NCI-H510A treated with DMSO at 0.1 percent for 48 hours (cell line): Measurements from ENCODE around the gene B4GALT3.

ENCODE experiments used
- DNase-seq: peaks from one replicate; lab custom pipeline; 2025; lab: John Stamatoyannopoulos, UW

B4GALT3 gene

DNA sequence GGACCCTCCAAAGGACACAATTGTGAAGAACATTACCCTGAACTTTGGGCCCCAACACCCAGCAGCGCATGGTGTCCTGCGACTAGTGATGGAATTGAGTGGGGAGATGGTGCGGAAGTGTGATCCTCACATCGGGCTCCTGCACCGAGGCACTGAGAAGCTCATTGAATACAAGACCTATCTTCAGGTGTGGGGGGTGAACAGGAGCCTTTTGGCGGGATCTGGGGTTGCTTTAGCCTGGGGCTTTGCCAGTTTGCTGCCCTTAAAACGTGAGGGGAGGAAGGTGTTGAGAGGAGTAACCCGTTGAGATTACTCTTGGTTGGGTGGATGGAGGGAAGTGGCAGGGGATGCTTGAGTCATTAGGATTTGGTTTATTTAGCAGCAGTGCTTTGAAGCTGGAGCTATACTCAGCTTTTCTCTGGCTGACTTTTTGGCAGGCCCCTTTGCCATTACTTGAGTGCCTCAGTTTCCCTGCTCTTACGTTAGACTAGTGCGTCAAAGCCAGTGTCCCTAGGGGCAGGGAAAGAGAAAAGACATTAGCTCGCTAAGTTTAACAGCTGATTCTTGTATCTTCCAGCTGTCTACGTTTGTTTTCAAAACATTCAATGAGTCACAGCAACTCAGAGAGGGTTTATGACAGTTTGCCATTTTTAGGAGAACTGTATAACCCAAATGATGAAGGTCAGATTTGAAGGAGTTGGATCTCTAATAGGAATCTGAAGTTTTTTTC is 29.3 kb upstream of the B4GALT3 start:
- no peak for DNase-seq

DNA sequence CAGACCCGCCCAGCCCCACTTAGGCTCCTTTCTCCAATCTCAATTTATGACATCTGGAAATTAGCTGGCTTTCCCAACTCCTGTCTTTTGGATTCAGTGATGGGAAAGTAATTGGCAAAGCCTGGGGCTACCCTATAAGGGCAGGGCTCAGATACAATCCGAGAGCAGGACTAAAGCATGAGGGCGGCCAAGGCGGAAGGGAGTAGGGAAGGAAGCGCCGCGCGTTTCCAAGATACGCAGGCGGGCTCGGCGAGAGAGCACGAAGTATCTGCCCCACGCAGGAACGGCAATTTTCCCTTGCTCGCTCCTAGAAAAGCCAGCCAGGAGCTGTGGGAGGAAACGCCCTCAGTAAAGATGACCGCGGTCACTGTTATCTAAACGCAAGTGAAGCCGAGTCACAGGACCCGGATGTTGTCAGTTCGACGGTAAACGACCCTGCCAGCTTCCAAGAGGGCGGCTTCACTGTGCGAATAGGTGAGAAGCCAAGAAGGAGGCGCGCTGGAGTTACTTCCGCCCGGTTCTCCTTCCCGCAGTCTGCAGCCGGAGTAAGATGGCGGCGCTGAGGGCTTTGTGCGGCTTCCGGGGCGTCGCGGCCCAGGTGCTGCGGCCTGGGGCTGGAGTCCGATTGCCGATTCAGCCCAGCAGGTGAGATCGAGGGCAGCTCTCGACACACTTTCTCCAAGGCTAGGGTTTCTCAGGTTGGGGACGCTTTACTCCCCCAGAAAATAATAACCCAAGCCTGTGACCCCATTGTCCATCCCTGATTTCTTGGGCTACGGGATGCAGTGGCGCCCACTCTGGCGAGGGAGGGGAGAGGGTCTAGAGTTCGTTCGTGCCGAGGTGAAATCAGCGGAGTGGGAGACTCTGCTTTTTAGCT is 24.8 kb upstream of the B4GALT3 start, which contains the start of gene NDUFS2:
Gene NDUFS2 (plus strand): TSS at position 532 of the 877 bp plus-strand sequence. CDS start 19 bp downstream, at position 551.
- peak; percentile 96 for DNase-seq

DNA sequence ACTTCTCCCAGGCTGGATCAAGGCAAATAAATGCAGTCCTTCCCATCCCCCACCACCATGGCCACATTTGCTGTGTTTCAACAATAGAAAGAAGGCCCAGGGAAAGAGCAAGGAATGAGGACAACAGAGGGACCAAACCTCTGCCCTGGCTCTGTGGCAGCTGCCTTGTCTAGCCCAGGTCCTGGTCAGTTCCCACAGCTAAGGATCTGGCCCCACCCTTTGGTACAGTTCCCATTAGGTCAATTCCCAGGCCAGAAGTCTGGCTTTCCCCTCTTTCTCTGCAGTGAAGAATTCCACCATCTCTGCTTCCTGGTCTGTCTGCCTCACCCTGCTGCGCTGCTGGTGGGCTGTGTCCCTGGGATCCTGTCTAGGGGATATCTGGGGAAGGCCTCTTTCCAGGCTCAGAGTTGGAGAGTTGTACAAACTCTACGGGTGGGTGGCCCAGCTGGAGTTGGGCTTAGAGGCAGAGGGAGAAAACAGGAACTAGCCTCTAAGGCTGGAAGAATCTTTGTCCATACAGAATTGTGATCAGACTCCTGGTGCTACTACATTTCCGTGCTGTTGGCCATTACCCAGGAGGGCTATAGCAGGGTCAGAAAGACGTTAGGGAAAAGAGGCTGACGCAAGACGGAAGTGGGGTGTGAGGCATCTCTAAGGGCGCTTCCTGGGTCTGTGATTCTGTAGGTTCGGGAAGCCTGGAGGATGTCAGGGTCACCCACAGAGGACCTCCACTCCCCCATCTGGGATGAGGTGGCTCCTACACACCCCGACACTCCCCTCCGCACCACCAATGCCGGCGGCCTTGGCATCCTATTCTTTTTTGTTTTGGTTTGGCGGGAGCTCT is 23.9 kb upstream of the B4GALT3 start:
- no peak for DNase-seq

DNA sequence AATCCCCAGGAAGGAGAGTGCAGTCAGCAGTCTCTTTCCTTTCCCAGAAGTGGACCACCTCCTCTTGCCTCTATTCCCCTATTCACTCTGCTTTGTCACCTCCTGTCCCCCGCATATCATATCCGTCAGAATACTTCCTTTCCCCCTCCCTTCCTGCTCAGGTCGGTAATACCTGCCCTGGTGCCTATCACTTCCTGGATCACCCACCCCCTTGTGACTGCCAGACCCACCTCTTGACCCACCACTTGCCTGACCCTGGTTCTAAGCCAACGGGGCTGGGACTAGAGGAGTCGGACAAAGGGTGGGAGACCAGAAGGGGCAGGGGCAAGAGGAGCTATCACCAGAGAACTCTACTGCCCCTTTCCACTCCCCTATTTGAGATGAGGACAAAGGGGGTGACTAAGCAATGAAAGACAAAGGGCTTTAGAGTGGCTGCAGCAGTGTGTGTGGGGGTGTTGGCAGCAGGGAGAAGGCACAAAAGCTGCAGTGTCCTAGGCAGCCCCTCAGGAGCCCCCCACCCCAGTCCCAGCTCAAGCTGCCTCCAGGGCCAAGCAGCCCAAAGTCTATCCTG is 23.2 kb upstream of the B4GALT3 start:
- DNase-seq = no peak

DNA sequence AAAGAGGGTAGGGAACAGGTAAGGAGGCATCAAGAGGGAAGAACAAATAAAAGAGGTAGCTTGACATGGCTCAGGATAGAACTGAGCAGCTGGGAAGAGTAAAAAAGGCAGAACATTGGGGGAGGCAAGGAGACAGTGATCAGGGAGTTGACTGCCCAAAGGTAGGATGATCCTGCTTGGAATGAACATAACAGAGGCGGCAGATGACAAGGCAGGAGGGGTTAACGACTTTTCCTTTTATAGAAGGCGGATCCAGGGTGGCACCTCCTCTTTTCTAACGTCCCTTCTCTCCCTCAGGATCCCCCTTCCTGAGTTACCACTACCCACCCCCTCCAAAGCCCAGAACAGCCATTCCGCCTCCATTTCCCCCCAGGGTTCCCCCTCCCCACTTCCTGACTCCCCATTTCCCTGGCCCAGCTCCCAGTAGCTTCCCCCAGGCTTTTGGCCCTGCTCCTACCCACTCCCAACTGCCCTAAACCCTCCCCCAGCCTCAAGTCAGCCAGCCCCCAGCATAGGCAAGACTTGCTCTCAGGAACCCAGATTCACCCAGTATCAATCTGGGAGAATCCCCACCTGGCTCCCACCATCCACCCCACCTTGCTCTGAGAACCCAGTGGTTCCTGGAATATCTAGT is 22.3 kb upstream of the B4GALT3 start:
- no peak for DNase-seq

DNA sequence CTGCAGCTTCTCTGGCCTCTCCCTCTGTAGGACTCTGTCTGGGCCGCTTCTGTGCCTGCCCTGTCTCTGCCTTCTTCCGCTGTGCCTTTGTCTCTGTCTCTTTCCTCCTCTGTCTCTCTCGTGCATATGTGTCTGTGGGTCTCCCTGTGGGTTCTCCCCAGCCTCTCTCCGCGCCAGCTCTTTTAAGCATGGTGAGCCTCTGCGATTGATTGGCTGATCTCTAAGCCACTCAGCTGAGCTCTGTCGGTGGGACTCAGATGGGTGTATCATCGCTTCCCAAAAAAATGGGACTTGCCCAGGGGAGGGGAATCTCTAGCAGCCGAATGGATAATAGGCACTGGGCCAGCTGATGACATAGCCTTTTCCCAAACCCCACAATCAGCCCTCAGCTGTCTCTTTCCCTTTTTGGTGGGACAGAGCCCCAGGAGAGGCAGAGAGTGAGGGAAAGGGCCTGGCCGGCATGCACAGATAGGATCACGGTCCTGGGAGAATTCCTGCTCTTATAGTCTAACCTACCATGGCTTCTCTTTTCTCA is 21.7 kb upstream of the B4GALT3 start, which contains the start of gene ADAMTS4:
Gene ADAMTS4 (minus strand): TSS at position 158 of the 535 bp plus-strand sequence. CDS start 427 bp downstream, outside the sequence.
- no peak for DNase-seq

DNA sequence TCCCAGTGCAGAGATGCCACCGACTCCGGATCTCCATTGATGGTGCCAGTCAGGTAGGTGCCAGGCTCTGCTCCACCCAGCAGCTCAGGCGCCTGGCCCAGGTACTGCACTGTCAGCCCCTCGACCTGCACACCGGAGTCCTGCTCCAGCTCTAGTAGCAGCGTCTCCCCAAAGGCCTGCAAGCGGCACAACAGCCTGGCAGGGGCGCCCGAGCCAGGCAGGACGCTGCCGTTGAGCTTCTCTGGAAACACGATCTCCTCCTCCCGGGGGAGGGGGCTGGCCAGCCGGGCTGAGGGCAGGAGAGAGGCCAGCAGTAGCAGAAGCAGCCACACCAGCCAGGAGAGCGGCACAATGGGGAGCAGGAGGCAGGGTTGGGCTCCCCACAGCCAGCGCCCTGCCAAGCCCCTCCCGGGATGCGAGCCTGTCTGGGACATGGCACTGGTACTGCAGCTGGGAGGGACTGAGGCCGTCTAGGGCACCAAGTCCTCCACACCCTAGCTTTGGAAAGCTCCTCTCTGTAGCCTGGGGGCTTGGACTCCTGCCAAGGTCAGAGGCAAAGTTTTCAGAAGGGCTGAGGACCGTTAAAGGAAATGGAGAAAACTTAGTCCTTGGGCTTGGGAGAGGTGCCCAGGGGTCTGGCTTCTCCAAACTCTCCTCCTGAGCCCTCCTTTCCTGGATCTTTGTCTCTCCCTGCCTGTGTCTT is 21.0 kb upstream of the B4GALT3 start:
- DNase-seq = peak; percentile 25

DNA sequence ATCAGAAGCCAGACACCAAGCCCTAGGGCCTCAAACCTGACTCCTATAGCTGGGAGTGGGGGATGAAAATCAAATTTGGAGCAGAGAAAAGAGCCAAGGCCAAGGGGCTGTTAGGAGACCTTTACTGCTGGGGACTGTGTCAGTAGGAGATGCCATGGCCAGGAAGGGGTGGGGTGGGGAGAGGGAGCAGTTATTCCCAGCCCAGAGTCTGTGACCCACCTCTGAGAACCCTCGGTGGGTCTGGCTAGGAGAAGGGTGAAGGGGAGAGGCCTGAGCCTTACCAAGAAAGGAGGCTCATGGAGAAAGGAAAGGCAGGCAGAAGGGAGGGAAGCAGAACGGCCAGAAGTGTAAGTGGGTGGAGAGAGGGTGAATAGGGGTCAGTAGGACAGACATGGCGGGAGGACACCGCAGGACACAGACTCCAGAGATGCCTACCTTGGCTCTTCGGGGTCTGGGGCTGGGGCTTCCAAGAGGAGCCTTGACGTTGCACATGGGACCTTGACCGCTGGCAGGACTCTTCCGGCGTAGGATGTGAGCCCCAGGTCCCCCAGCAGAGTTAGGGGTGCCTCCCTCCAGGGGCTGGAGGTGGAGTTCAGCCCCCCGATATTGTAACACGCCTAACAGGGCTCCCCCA is 20.4 kb upstream of the B4GALT3 start:
- DNase-seq = no peak

DNA sequence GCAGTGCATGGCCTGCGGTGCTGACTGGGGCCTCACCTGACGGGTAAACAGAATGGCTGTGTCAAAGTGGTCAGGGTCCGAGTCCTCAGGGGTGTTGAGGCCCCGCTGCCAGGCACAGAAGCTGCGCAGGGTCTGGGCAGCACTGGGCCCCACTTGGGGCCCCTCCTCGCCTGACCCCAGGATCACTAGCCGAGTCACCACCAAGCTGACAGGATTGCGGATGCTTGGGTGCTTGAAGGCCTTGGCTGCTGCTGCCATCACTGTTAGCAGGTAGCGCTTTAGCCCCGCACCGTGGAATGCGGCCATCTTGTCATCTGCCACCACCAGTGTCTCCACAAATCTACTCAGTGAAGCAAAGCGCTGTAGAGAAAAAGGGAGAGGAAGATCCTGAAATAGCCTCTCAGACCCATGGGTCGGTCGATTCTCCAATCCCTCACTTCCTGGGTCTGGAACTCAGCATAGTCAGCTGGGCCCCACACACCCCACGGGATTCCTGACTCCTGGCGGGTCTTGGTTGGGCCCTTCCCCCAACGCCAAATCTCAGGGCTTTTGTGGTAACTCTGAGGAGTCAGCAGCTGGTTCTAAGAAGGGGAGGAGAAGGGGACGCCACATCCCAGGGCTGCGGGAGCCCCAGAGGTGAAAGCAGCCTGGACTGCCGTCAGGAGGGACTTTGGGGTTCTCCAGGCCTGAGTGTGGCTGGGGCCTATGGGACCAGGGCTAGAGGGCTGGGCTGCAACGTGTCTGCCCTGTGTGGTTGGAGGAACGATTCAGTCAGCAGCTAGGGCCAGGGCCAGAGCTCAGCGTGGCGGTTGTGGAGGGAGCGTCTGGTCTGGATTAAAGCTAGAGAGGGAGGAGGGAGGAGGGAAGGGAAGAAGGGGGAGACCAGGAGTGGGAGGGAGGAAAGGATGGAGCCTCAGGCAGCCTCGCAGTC is 19.5 kb upstream of the B4GALT3 start:
- no peak for DNase-seq

DNA sequence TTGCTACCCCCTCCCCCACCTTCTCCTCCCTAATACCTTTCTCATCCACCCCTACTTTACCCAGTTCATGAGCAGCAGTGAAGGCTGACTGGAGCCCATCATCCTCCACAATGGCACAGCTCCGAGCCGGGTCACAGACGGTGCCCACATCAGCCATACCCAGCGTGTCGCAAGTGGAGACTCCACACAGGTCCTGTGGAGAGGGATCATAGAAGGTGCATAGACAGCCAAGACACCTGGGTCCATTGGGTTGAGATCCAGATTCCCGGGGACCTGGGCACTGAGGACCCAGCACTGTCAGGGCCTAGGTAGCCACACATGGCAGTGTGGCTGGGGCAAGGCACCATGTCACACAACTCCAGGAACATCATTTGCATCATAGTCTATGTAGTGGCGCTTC is 18.8 kb upstream of the B4GALT3 start:
- DNase-seq = no peak

DNA sequence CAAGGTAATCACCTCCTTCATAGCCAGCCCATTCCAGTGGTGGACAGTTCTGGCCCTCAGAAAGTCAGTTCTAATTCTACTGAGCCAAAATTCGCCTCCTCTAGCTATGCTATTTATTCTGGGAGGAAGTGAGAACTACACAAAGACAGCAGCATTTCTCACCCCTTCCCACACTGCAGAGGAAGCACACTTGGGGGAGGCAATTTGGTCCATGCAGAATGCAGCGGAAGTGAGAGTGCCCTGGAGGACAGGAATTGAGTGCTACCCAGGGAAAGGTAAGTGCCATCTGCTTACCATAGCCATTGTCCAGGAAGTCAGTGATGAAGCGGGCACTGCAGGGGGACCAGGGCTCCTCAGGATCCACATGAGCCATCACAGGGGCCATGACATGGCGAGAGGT is 17.9 kb upstream of the B4GALT3 start:
- no peak for DNase-seq

DNA sequence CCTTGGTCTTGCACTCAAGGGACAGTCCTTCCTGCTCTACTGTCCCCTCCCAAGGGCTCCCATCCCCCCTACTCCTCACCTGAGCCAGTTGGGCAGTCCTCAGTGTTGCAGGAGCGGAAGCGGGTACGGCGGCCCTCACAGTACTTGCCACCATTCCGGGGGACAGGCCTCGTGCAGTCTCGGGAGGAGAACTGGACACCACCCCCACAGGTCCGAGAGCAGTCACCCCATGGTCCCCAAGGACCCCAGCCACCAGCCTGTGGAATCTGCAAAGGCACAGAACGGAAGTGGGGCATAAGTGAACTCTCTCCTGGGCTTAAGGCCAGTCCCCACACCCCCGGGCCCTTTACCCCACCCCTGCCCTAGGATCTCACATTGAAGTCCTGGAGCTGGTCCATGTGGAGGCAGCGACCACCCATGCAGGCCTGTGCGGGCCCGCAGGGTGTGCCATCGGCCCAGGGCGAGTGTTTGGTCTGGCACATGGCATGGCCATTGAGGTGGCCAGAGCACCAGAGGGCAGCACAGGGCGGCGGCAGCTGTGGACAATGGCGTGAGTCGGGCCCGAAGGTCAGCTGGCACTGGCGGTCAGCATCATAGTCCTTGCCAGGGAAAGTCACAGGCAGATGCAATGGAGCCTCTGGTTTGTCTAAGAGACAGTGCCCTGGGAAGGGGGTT is 16.4 kb upstream of the B4GALT3 start:
- DNase-seq = no peak

DNA sequence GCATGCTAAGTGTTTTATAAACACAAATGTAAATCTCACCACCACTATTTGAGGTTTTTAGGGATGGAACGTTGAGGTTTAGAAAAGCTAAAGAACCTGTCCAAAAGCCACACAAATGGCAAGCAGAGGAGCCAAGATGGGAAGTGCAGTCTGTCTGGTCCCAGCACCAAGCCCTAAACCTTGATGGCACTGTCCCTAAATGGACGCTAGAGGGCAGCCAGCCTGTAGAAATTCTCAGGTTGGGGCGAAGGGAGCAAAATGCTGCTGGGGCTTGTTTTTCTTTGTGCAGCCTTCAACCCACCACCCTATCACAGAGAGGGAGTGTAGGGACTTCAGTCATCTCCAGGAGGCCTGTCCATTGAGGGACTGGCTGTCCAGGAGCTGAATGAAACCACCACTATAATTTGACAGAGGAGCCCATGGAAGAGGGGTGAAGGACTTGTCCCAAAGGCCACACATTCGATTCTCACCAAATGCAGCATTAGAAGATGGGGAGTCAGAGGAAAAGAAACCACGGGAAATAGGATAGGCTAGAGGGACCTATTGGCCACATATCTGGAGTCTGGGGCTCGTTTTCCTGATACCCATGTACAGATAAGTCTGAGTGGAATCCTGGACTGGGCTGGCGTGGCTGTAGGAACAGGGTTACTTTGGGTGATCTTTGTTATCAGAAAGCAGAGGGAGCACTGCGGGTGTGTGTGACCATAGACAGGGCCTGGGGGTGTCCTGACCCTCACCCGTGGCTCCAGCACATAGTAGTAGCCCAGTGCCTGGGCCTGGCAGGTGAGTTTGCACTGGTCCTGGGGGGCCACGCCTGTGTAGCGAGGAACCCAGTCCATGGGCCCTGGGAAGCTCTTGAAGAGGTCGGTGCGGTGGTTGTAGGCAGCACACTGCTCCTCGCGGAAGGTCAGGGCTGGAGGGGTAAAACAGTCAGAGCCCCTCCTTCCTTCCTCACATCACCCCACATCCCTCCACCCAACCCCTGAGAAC is 15.5 kb upstream of the B4GALT3 start:
- DNase-seq = peak; percentile 48

DNA sequence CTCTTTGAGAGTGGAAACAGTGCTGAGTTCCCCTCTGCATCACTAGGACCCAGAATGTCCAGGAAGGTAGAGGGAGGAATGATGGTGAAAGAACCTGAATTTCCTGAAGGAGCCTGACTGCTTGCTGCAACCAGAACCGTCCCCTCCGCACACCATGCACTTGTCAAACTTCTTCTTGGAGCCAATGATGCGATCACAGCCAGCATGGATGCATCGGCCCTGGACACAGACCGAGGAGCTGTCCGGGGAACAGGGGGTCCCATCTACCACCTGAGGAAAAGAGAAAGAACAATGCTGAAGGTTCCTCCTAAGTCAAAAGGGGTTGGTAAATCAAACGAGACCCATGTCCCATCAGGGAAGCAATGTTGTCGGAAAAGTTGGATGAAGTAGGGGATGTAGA is 14.7 kb upstream of the B4GALT3 start:
- DNase-seq = no peak

DNA sequence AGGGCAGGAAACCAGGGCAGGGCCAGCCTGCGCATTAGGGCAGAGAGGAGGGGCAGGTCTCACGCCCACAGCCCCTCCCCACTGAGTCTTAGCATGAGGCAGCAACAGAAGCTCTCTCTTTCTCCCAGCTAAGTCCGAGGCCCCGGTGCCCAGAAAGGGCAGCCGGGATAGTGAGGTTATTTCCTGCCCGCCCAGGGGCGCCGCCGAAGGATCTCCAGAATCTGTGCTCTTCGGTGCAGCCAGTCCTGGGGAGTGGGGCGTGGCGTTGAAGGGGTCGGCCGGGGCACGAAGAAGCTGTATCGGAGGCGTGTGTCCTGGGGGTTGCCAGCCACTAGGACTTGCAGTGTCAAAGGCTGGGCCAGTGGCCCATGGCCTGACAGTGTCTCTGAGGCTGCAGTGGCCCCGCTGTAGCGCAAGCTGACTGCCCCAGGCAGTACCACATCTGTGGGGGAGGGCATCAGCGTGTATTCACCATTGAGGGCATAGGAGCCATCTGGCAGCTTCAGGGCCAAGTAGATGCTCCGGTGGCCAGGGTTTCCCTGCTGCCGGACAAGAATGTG is 13.7 kb upstream of the B4GALT3 start:
- no peak for DNase-seq

DNA sequence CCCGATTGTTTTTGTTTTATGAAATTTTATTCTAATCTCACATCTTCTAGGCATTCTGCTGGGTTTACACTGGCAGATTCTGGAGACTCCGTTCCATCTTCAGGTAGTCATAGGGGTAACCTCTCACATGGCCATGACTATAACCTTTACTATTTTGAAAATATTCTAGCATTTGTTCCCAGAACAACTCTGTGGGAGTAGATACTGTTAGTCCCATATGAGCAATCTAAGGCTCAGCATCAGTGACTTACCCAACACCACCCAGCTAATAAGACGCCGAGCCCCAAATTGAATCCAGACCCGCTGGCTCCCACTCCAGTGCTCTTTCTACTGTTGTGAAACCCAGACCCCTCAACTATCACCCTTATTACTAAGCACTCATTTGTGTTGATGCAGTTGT is 11.7 kb upstream of the B4GALT3 start:
- DNase-seq = no peak

DNA sequence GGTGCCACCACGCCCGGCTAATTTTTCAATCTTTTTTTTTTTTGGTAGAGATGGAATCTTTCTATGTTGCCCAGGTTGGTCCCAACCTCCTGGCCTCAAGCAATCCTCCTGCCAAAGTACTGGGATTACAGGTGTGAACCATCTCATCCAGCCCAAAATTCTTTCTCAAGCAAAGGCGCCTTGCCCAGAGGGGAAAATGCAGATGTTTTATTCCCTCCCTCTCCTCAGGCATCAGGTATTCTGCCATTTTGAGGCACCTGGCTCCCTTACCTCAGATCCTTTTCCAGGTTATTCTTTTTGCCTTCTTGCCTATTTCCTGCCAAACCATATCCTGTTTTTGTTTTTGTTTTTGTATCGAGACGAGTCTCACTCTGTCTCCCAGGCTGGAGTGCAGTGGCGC is 11.1 kb upstream of the B4GALT3 start:
- DNase-seq = no peak
